Measurements from ENCODE around the gene PDLIM1.
A peak's percentile ranks its signal among the peaks of the same experiment; 100 is the strongest.

Gene PDLIM1

DNA sequence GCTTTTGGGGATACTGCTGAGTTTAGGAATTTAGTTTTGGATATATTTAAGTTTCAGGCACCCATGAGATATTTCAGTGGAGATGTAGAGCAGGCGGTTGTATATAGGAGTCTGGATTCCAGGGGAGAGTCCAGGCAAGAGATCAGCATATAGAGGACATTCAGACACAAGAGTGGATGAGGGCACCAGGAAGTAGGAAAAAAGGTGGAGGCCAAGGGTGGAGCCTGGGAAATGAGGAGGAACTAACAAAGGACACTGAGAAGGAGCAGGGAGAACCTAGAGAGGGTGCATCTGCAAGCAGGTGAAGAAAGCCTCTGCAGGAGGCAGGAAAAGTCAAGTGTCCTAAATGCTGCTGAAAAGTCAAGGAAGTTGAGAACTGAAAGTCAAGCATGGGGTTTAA is 13.1 kb upstream of the PDLIM1 start:
- Histone ChIP-seq H3K4me1 (ENCODE audit: insufficient read depth, low read length) (peaks cover 28% of the 10 kb centered on the region), H3K9me3 (ENCODE audit: insufficient read depth, low read depth, low read length) (no peaks in the 10 kb centered on the region), H3K9ac (ENCODE audit: low read depth, low read length) (no peak overlapping the region), H3K27ac (ENCODE audit: low read depth, low read length) (no peak overlapping the region), H3K27me3 (ENCODE audit: insufficient read depth, low read length) (peaks cover 5% of the 10 kb centered on the region; the same call in 1 of the 2 replicates), H3K36me3 (ENCODE audit: insufficient read depth, low read length) (no peaks in the 10 kb centered on the region), H3K4me3 (ENCODE audit: low read length) (no peak overlapping the region)
- 94% methylated on average over 1 of the region's 1 CpG for WGBS

- no peak overlapping the region for H3K9ac ChIP-seq (ENCODE audit: low read depth, low read length)
- H3K27me3 ChIP-seq (ENCODE audit: insufficient read depth, low read length), result peaks cover 5% of the 10 kb centered on the region; the same call in 1 of the 2 replicates
- WGBS, result 86% methylated on average over 8 of the region's 8 CpGs
- H3K36me3 ChIP-seq (ENCODE audit: insufficient read depth, low read length), result no peaks in the 10 kb centered on the region
- peaks cover 25% of the 10 kb centered on the region for H3K4me1 ChIP-seq (ENCODE audit: insufficient read depth, low read length)
- no peaks in the 10 kb centered on the region for H3K9me3 ChIP-seq (ENCODE audit: insufficient read depth, low read depth, low read length)
- H3K4me3 ChIP-seq (ENCODE audit: low read length), result no peak overlapping the region
- H3K27ac ChIP-seq (ENCODE audit: low read depth, low read length), result no peak overlapping the region
Measured at GRCh38 chr10:95303535-95303934, 12.7 kb upstream of the PDLIM1 start.

DNA sequence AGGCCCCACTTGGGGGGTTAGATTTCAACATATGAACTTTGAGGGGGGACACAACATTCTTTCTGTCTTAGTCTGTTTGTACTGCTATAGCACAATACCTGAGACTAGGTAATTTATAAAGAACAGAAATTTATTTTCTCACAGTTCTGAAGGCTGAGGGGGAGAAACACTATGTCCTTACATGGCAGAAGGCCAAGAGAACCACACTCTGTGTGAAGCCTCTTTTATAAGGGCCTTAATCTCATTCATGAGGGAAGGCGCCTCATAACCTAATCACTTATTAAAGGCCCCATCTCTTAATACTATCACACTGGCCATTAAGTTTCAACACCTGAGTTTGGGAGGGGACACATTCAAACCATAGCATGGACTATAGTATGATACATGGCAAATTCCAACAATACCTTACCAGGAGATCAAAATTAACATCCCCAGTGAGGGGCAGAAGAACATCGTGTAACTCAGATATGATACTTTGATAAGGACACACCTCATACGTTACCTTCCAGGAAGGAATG is 9.3 kb upstream of the PDLIM1 start:
- no peak overlapping the region for H3K27ac ChIP-seq (ENCODE audit: low read depth, low read length)
- no peak overlapping the region for H3K4me3 ChIP-seq (ENCODE audit: low read length)
- no peaks in the 10 kb centered on the region for H3K36me3 ChIP-seq (ENCODE audit: insufficient read depth, low read length)
- no peak overlapping the region for H3K9ac ChIP-seq (ENCODE audit: low read depth, low read length)
- peaks cover 18% of the 10 kb centered on the region for H3K4me1 ChIP-seq (ENCODE audit: insufficient read depth, low read length)
- WGBS, result 95% methylated on average over 3 of the region's 3 CpGs
- H3K9me3 ChIP-seq (ENCODE audit: insufficient read depth, low read depth, low read length), result no peaks in the 10 kb centered on the region
- H3K27me3 ChIP-seq (ENCODE audit: insufficient read depth, low read length), result peaks cover 14% of the 10 kb centered on the region

- Histone ChIP-seq H3K4me1 (ENCODE audit: insufficient read depth, low read length) (peaks cover 7% of the 10 kb centered on the region; the same call in 1 of the 2 replicates), H3K27ac (ENCODE audit: low read depth, low read length) (no peak overlapping the region), H3K4me3 (ENCODE audit: low read length) (no peak overlapping the region), H3K9ac (ENCODE audit: low read depth, low read length) (no peak overlapping the region), H3K27me3 (ENCODE audit: insufficient read depth, low read length) (peaks cover 15% of the 10 kb centered on the region), H3K36me3 (ENCODE audit: insufficient read depth, low read length) (no peaks in the 10 kb centered on the region), H3K9me3 (ENCODE audit: insufficient read depth, low read depth, low read length) (no peaks in the 10 kb centered on the region)
- 87% methylated on average over 3 of the region's 3 CpGs for WGBS
Measured at GRCh38 chr10:95297402-95297801, 6.6 kb upstream of the PDLIM1 start.

DNA sequence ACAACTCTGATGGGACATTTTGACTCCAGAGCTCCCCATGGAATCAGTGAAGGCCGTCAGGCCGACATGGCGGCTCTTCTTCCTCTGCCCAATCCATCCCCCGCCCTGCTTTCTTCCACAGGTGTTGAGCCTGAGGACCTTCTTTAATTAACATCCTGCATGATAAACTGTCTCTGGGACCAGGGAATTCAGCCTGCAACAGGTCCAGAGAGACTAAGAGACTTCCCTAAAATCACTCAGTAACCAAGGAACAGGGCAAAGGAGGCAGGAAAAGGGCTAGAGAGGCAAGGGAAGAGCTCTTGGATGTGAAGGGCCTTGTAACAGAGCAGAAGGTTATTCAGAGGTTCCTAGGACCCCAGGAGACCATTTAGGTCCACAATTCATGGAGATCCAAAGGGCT is 6.0 kb upstream of the PDLIM1 start:
- H3K27me3 ChIP-seq (ENCODE audit: insufficient read depth, low read length), result peaks cover 16% of the 10 kb centered on the region
- peaks cover 7% of the 10 kb centered on the region; the same call in 1 of the 2 replicates for H3K4me1 ChIP-seq (ENCODE audit: insufficient read depth, low read length)
- H3K36me3 ChIP-seq (ENCODE audit: insufficient read depth, low read length), result no peaks in the 10 kb centered on the region
- WGBS, result 92% methylated on average over 4 of the region's 4 CpGs
- H3K4me3 ChIP-seq (ENCODE audit: low read length), result no peak overlapping the region
- no peaks in the 10 kb centered on the region for H3K9me3 ChIP-seq (ENCODE audit: insufficient read depth, low read depth, low read length)
- no peak overlapping the region for H3K9ac ChIP-seq (ENCODE audit: low read depth, low read length)
- H3K27ac ChIP-seq (ENCODE audit: low read depth, low read length), result no peak overlapping the region

DNA sequence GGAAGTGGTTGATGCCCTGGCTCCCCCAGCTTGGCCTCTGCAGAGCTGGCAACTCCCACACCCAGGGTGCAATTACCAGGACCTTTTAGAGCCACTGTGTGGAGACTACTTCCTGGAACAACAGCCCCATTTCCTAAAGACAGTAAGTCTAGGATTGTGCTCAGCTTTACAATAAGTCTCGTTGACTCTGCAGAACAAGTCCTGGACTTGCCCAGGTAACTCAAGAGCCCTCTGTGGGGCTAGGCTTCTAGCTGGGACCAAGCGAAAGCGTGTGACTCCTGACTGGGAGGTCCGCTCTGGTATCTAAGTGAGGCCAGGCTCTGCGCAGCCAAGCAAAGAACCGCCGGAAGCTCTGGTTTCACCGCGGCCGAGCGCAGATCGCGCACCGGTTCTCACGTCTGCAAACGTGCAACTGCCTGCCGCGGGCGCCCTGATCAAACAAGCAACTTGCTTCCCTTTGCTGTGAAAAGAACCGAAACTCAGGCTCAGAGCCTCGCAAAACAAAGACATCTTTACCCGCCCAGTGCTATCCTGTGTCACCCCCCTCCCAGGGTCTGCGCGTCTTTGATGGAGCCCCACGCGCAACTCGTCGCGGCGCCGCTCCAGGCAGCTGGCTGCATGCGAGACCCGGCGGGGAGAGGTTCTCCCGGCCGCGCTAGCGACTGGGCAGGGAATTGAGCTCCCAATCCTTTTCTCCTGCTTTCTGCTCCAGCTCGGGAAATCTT is 4.4 kb upstream of the PDLIM1 start:
- 69% methylated on average over 39 of the region's 39 CpGs for WGBS
- Histone ChIP-seq H3K27ac (ENCODE audit: low read depth, low read length) (no peak overlapping the region), H3K4me3 (ENCODE audit: low read length) (peak overlapping the region; percentile 37), H3K4me1 (ENCODE audit: insufficient read depth, low read length) (peaks cover 7% of the 10 kb centered on the region; the same call in 1 of the 2 replicates), H3K27me3 (ENCODE audit: insufficient read depth, low read length) (peaks cover 29% of the 10 kb centered on the region), H3K36me3 (ENCODE audit: insufficient read depth, low read length) (no peaks in the 10 kb centered on the region), H3K9ac (ENCODE audit: low read depth, low read length) (no peak overlapping the region), H3K9me3 (ENCODE audit: insufficient read depth, low read depth, low read length) (no peaks in the 10 kb centered on the region)

GRCh38 chr10:95293631-95294030 is 2.8 kb upstream of the PDLIM1 start:
- no peak overlapping the region for H3K27ac ChIP-seq (ENCODE audit: low read depth, low read length)
- H3K4me3 ChIP-seq (ENCODE audit: low read length), result no peak overlapping the region
- 79% methylated on average over 2 of the region's 3 CpGs for WGBS

GRCh38 chr10:95291365-95292039 is 699 bp upstream of the PDLIM1 start:
- no peak overlapping the region; the same call in 1 of the 2 replicates for H3K27ac ChIP-seq (ENCODE audit: low read depth, low read length)

More at GRCh38 chr10:95293631-95294030, 2.8 kb upstream of the PDLIM1 start:
- Histone ChIP-seq H3K36me3 (ENCODE audit: insufficient read depth, low read length) (no peaks in the 10 kb centered on the region), H3K9ac (ENCODE audit: low read depth, low read length) (no peak overlapping the region), H3K27me3 (ENCODE audit: insufficient read depth, low read length) (peaks cover 34% of the 10 kb centered on the region), H3K9me3 (ENCODE audit: insufficient read depth, low read depth, low read length) (no peaks in the 10 kb centered on the region), H3K4me1 (ENCODE audit: insufficient read depth, low read length) (peaks cover 16% of the 10 kb centered on the region)

DNA sequence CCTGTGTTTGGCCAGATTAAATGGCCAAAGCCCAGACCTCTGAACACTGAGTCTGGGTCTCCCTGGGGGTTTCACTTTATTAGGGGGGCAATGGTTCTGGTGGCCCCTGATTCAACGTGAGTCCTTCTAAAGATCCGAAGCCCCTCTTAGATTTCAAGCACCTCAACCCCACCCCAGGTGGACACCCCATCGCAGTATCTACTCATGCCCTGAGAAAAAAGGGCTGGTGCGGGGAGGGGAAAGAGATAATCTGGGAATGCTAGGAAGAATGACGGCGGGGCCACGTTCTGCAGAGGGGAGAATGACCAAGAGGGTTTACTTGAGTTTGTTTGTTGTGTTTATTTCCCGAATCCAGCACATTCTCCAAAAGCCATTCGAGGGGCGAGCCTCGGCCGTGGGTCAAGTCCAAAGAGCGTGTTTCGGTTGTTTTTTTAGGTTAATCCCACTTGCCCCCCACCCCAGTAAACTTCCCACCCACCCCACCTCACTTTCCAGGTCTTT is 832 bp downstream of the PDLIM1 start:
- Histone ChIP-seq H3K9me3 (ENCODE audit: insufficient read depth, low read depth, low read length) (no peaks in the 10 kb centered on the region), H3K4me3 (ENCODE audit: low read length) (peak overlapping the region; percentile 88), H3K9ac (ENCODE audit: low read depth, low read length) (peak overlapping the region; percentile 91), H3K27ac (ENCODE audit: low read depth, low read length) (no peak overlapping the region), H3K27me3 (ENCODE audit: insufficient read depth, low read length) (peaks cover 24% of the 10 kb centered on the region), H3K4me1 (ENCODE audit: insufficient read depth, low read length) (peaks cover 36% of the 10 kb centered on the region), H3K36me3 (ENCODE audit: insufficient read depth, low read length) (no peaks in the 10 kb centered on the region; the same call in 1 of the 2 replicates)
- 1% methylated on average over 12 of the region's 14 CpGs for WGBS

More at GRCh38 chr10:95291365-95292039, 699 bp upstream of the PDLIM1 start:
- 53% methylated on average over 19 of the region's 19 CpGs for WGBS
- Histone ChIP-seq H3K27me3 (ENCODE audit: insufficient read depth, low read length) (peaks cover 34% of the 10 kb centered on the region), H3K9me3 (ENCODE audit: insufficient read depth, low read depth, low read length) (no peaks in the 10 kb centered on the region), H3K9ac (ENCODE audit: low read depth, low read length) (peak overlapping the region; percentile 91; the same call in 1 of the 2 replicates), H3K36me3 (ENCODE audit: insufficient read depth, low read length) (no peaks in the 10 kb centered on the region; the same call in 1 of the 2 replicates), H3K4me1 (ENCODE audit: insufficient read depth, low read length) (peaks cover 36% of the 10 kb centered on the region), H3K4me3 (ENCODE audit: low read length) (peak overlapping the region; percentile 88)

DNA sequence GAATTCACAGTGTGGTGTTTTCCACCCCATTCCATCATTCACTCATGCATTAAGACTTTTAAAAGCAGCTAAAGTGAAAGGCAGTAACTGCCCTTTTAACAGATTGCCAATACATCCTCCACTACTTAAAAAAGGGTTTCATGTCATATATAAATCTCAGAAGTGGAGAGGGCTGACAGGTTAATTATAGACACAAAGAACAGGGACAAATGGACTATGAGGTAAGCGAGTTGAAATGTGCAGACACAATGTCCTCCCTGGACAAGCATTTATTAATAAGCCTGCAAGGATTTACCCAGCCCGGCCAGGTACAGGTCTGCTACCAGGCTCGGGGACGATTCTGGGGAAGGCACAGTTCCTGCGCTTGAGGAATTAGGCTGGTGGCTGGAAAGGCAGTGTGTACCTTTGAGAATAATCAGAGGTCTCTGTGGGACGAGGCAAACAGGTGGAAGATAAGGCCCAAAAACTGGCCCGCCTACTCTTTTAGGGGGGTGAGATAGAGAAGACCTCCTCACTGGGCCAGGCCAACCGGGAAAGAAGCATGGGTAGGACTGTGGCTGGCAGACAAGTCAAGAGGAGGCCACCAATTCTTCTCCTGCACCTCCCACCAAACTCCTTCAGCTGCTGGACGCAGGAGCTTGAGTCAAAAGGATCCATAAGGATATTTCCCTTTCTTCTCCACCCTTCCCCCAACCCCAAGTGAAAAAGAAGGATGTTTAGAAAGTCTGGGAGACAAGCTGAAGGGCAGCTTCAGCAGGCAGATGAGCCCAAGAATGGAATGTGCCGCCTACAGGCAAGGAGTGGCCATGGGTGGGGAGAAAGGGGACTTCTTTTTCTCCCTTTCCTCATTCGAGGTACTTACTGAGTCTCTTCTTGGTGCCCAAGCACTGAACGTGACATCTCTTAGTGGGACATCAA is 1.5 kb downstream of the PDLIM1 start:
- Histone ChIP-seq H3K27ac (ENCODE audit: low read depth, low read length) (no peak overlapping the region), H3K27me3 (ENCODE audit: insufficient read depth, low read length) (peaks cover 19% of the 10 kb centered on the region), H3K9ac (ENCODE audit: low read depth, low read length) (peak overlapping the region; percentile 91), H3K36me3 (ENCODE audit: insufficient read depth, low read length) (no peaks in the 10 kb centered on the region; the same call in 1 of the 2 replicates), H3K4me1 (ENCODE audit: insufficient read depth, low read length) (peaks cover 32% of the 10 kb centered on the region), H3K9me3 (ENCODE audit: insufficient read depth, low read depth, low read length) (no peaks in the 10 kb centered on the region), H3K4me3 (ENCODE audit: low read length) (peak overlapping the region; percentile 88)
- 42% methylated on average over 12 of the region's 12 CpGs for WGBS
